ENCODE results near the gene DET1.
"Not testable (repeated sequence)": the region's sequence is repeated elsewhere in the genome, so short reads cannot be mapped to it uniquely, and the experiment has no call there.

- not testable (repeated sequence) for TF ChIP-seq CTCF, POLR2A (IDR thresholded peaks at IDR 0.05)
These were observed 11.5 kb upstream of the DET1 start for GRCh38 chr15:88558026-88558425.

All from upper lobe of left lung (tissue), 4 donors.